ENCODE measurements around the gene RPL14.

RPL14 gene

GRCh38 chr3:40464339-40465110 is 7.4 kb downstream of the RPL14 start:
- DNase-seq, result no peak

- DNase-seq, result no peak
These were observed 7.9 kb downstream of the RPL14 start for GRCh38 chr3:40465111-40465407.

- DNase-seq, result no peak
These were observed 8.3 kb downstream of the RPL14 start for GRCh38 chr3:40465456-40465855.

- DNase-seq, result no peak
These were observed 10.9 kb downstream of the RPL14 start for GRCh38 chr3:40468018-40468417.

- no peak for DNase-seq
These were observed 13.6 kb downstream of the RPL14 start for GRCh38 chr3:40470701-40471100.

GRCh38 chr3:40476478-40477470 is 19.6 kb downstream of the RPL14 start, which contains the start of gene ZNF619:
Gene ZNF619 (plus strand): TSS chr3:40477122. CDS start chr3:40477980, 858 bp downstream.
- peak; percentile 65 to 73 for DNase-seq

- DNase-seq, result peak; percentile 44 to 55
These were observed 20.5 kb downstream of the RPL14 start for GRCh38 chr3:40477666-40478065.

- no peak for DNase-seq
These were observed 30.0 kb downstream of the RPL14 start for GRCh38 chr3:40487172-40487571.

- DNase-seq, result no peak
These were observed 33.8 kb downstream of the RPL14 start for GRCh38 chr3:40490916-40491315.

GRCh38 chr3:40494698-40495097 is 37.6 kb downstream of the RPL14 start:
- DNase-seq, result no peak

- no peak for DNase-seq
These were observed 40.1 kb downstream of the RPL14 start for GRCh38 chr3:40497288-40497687.

GRCh38 chr3:40499952-40500351 is 42.8 kb downstream of the RPL14 start:
- DNase-seq, result no peak

GRCh38 chr3:40502034-40502433 is 44.9 kb downstream of the RPL14 start:
- DNase-seq, result no peak

GRCh38 chr3:40504636-40505430 is 47.7 kb downstream of the RPL14 start:
- DNase-seq, result peak in 1 of 2 experiments; percentile 3

- DNase-seq, result peak; percentile 40 to 46
These were observed 48.7 kb downstream of the RPL14 start, which contains the start of gene ZNF620 for GRCh38 chr3:40505599-40506462. Gene ZNF620 (plus strand): TSS chr3:40506039. CDS start chr3:40506353, 314 bp downstream.

GRCh38 chr3:40511031-40511718 is 54.0 kb downstream of the RPL14 start:
- no peak for DNase-seq

GRCh38 chr3:40516201-40516600 is 59.1 kb downstream of the RPL14 start:
- DNase-seq, result no peak

- DNase-seq, result no peak
These were observed 60.9 kb downstream of the RPL14 start for GRCh38 chr3:40518067-40518466.

All from AML-193 (cell line).